SK-N-SH (cell line): ENCODE measurements around the gene MSH5.

Experiments used
- CHD2 ChIP-seq: fragments of 150-350 bp; IDR thresholded peaks from 2 replicates; pipeline ENCODE4 v1.6.1; 2018; ENCODE audit warnings: low read length; ENCODE audit not compliant: partially characterized antibody
- CTCF ChIP-seq: fragments of 200-600 bp; sonication (generic); IDR thresholded peaks from 2 replicates; pipeline ENCODE4 v1.6.1; 2017; ENCODE audit warnings: antibody characterized with exemption, mild to moderate bottlenecking, moderate library complexity
- ELF1 ChIP-seq: IDR thresholded peaks from 2 replicates; pipeline ENCODE4 v1.4.0; 2012
- FOSL2 ChIP-seq: IDR thresholded peaks from 2 replicates; pipeline ENCODE4 v1.4.0; 2012; ENCODE audit warnings: low read depth, mild to moderate bottlenecking, moderate library complexity, borderline replicate concordance
- GABPA ChIP-seq: IDR thresholded peaks from 2 replicates; pipeline ENCODE4 v1.4.0; 2012; ENCODE audit warnings: low read depth, mild to moderate bottlenecking
- GATA2 ChIP-seq: sonication (generic); formaldehyde crosslinking; IDR thresholded peaks from 2 replicates; pipeline ENCODE4 v1.5.0; 2020; ENCODE audit warnings: mild to moderate bottlenecking, missing genetic modification reagents
- PBX3 ChIP-seq: IDR thresholded peaks from 2 replicates; pipeline ENCODE4; 2012
- SMC3 ChIP-seq: IDR thresholded peaks from 2 replicates; pipeline ENCODE4 v1.6.1; 2012; ENCODE audit warnings: low read depth, low read length, improper control_type of control experiment
- TEAD4 ChIP-seq: IDR thresholded peaks from 2 replicates; pipeline ENCODE4 v1.4.0; 2012; ENCODE audit warnings: mild to moderate bottlenecking, borderline replicate concordance; ENCODE audit not compliant: insufficient read depth
- USF1 ChIP-seq: IDR thresholded peaks from 2 replicates; pipeline ENCODE4 v1.4.0; 2012; ENCODE audit warnings: low read depth, borderline replicate concordance
- YY1 ChIP-seq: IDR thresholded peaks from 2 replicates; pipeline ENCODE4 v1.4.0; 2012; ENCODE audit warnings: low read depth, mild to moderate bottlenecking
- ZBTB33 ChIP-seq: IDR thresholded peaks from 2 replicates; pipeline ENCODE4 v1.4.0; 2012; ENCODE audit warnings: low read depth, borderline replicate concordance

GRCh38 chr6:31795616-31796298, 56.0 kb downstream of the MSH5 start, which contains the start of gene VARS1:
- peak; percentile 66 for TF ChIP-seq CTCF
- no peak for TF ChIP-seq CHD2
- no peak for TF ChIP-seq GATA2 (CRISPR knock-in tag)
- TF ChIP-seq TEAD4 = no peak
- TF ChIP-seq SMC3 = peak; percentile 46
- no peak for TF ChIP-seq YY1
- TF ChIP-seq ZBTB33 = no peak
- peak; percentile 48 for TF ChIP-seq ELF1
- peak; percentile 50; the same call in 1 of the 2 replicates for TF ChIP-seq GABPA
- TF ChIP-seq USF1 = peak; percentile 65; the same call in 1 of the 2 replicates
- TF ChIP-seq PBX3 = no peak
- no peak for TF ChIP-seq FOSL2
